Esophagus squamous epithelium (tissue), 5 donors: ENCODE measurements around the gene SBDS. TPM values are rescaled to one million over a fixed set of nuclear protein-coding genes. Genes with fewer than 3 reads are reported as not detected.
A peak's percentile ranks its signal among the peaks of the same experiment; 100 is the strongest.
"Not testable (repeated sequence)": the region's sequence is repeated elsewhere in the genome, so short reads cannot be mapped to it uniquely, and the experiment has no call there.

Experiments used
- DNase-seq: peaks from one replicate; lab custom pipeline; 2025; lab: John Stamatoyannopoulos, UW
- H3K27ac ChIP-seq, 4 donors: fragments of 200-600 bp; sonication (generic); one replicate each; pipeline ENCODE4 v1.5.1; 2016 to 2019; ENCODE audit warnings: mild to moderate bottlenecking in 1 of 4
- H3K27me3 ChIP-seq, 4 donors: fragments of 200-600 bp; sonication (generic); 1 replicate in 3 of 4; 2 replicates in 1 of 4; pipeline versions ENCODE4 v1.5.1 to v1.6.0; 2017 to 2021; ENCODE audit warnings: antibody characterized with exemption in 1 of 4
- H3K36me3 ChIP-seq, 3 donors: fragments of 200-600 bp; sonication (generic); one replicate each; pipeline ENCODE4 v1.5.1; 2016 to 2019
- H3K4me1 ChIP-seq, 3 donors: fragments of 200-600 bp; sonication (generic); one replicate each; pipeline ENCODE4 v1.5.1; 2017 to 2019
- H3K4me3 ChIP-seq, 4 donors: fragments of 200-600 bp; sonication (generic); 1 replicate in 3 of 4; 2 replicates in 1 of 4; pipeline ENCODE4 v1.5.1; 2016 to 2019; ENCODE audit warnings: mild to moderate bottlenecking in 2 of 4, moderate library complexity in 1 of 4
- H3K9me3 ChIP-seq, 3 donors: fragments of 200-600 bp; sonication (generic); one replicate each; pipeline ENCODE4 v1.5.1; 2016 to 2019
- POLR2A ChIP-seq, 4 donors: fragments of 450-650 bp; IDR thresholded peaks; one replicate each; pipeline ENCODE4 v1.6.1; 2017; ENCODE audit warnings: antibody characterized with exemption in 4 of 4, mild to moderate bottlenecking in 4 of 4, moderate library complexity in 3 of 4
- WGBS, 2 donors: methylation state at CpG; one replicate each; pipeline ENCODE4 v1.1.5; 2018; 5-methylcytosine and 5-hydroxymethylcytosine counted together
- intact Hi-C: fragments of 100-400 bp; cut with DNase I; formaldehyde crosslinking; loops from one replicate; pipeline ENCODE4 v1.15.0; 2022
- total RNA-seq, 4 donors: library from RNA; depleted of rRNA; stranded (reverse); fragments of >200 nt; gene quantifications; one replicate each; pipeline ENCODE4 v1.1.0, GENCODE V29; 2016
- TF ChIP-seq, protein P1 (sequence below), 6 experiments: fragments of 450-650 bp in 4 of 6; fragments of 200-600 bp in 2 of 6; sonication (generic) in 2 of 6; IDR thresholded peaks; one replicate each; pipeline ENCODE4 v1.5.1; 2016 to 2019; ENCODE audit warnings: antibody characterized with exemption in 6 of 6, mild to moderate bottlenecking in 4 of 6, moderate library complexity in 4 of 6
- donor health status: DM: yes; HTN: yes; CAD: no.

The SBDS gene
- total RNA-seq, 4 donors from 2014 or later, result 55.8 to 133 (median 98.8) TPM

DNA sequence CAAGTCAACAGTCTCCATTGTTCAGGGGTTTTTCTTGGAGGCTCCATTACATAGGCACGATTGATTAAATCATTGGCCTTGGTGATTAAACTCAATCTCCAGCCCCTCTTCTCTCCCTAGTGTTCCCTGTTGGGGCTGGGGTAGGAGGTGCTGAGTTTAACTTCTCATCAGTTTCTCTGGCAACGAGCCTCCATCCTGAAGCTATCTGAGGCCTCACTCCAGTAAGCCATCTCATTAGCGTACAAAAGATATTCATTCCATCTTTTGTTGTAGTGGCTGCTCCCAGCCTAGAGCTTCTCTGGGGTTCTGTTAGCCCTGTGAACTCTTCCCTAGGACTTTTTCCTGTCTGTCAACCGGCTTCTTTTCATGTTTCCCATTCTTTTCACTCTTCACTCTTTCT is 12.9 kb upstream of the SBDS start:
- TF ChIP-seq POLR2A (IDR thresholded peaks at IDR 0.05), result no peak
- TF ChIP-seq, protein P1, sequence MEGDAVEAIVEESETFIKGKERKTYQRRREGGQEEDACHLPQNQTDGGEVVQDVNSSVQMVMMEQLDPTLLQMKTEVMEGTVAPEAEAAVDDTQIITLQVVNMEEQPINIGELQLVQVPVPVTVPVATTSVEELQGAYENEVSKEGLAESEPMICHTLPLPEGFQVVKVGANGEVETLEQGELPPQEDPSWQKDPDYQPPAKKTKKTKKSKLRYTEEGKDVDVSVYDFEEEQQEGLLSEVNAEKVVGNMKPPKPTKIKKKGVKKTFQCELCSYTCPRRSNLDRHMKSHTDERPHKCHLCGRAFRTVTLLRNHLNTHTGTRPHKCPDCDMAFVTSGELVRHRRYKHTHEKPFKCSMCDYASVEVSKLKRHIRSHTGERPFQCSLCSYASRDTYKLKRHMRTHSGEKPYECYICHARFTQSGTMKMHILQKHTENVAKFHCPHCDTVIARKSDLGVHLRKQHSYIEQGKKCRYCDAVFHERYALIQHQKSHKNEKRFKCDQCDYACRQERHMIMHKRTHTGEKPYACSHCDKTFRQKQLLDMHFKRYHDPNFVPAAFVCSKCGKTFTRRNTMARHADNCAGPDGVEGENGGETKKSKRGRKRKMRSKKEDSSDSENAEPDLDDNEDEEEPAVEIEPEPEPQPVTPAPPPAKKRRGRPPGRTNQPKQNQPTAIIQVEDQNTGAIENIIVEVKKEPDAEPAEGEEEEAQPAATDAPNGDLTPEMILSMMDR (IDR thresholded peaks at IDR 0.05), result no peak
- no peaks in the 10 kb centered on the region for H3K27me3 ChIP-seq
- DNase-seq, result no peak
- H3K9me3 ChIP-seq, result no peaks in the 10 kb centered on the region
- intact Hi-C loops, result no loop called here
- H3K4me1 ChIP-seq, result peaks cover 0 to 8% (median 0%) of the 10 kb centered on the region in 3 donors
- H3K27ac ChIP-seq, result no peak overlapping the region
- H3K4me3 ChIP-seq, result no peak overlapping the region
- peaks cover 0 to 88% (median 8%) of the 10 kb centered on the region in 3 donors for H3K36me3 ChIP-seq
- 87 to 90% methylated on average over 3 to 4 of the region's 4 CpGs for WGBS, 2 donors

DNA sequence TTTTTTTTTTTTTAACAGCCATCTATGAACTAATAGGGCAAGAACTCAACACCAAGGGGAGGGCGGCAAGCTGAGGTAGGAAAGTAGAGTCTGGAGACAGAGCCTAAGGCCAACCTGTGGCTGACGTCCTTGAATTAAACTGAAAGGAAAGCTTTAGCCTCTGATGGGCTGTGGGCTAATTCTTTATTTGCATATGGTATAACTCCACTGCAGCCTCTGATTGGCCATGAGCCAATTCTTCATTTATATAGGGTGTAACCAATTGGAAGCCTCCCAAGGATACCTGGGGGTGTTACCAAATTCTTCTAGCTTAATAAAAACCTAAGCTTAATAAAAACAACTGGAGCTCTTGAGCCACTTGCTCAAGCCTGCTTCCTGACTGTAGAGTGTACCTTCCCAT is 11.6 kb upstream of the SBDS start:
- TF ChIP-seq POLR2A (IDR thresholded peaks at IDR 0.05), result no peak
- TF ChIP-seq, protein P1 (IDR thresholded peaks at IDR 0.05), result no peak
- Histone ChIP-seq H3K27me3 (no peaks in the 10 kb centered on the region), H3K9me3 (no peaks in the 10 kb centered on the region), H3K27ac (no peak overlapping the region), H3K4me1 (peaks cover 0 to 8% (median 0%) of the 10 kb centered on the region in 3 donors), H3K36me3 (peaks cover 0 to 75% (median 6%) of the 10 kb centered on the region in 3 donors), H3K4me3 (no peak overlapping the region)
- no peak for DNase-seq
- intact Hi-C loops, result no loop called here
- 39 to 48% methylated on average over 2 of the region's 2 CpGs for WGBS, 2 donors

DNA sequence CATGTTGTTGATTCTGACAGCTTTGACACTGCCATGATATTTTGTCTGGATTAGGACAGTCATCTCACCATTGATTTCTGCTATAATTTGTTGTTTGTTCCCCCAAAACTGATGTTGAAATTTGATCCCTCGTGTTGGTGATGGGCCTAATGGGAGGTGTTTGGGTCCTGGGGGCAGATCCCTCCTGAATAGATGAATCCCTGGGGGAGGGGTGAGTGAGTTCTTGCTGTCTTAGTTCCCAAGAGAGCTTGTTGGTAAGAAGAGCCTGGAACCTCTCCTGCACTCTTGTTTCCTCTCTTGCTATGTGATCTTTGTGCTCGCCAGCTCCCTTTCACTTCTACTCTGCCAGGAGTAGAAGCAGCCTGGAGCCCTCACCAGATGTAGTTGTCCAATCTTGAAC is 8.8 kb upstream of the SBDS start:
- H3K27me3 ChIP-seq, DNase-seq, H3K9me3 ChIP-seq, H3K4me3 ChIP-seq, intact Hi-C loops, H3K4me1 ChIP-seq, H3K27ac ChIP-seq: not testable (repeated sequence)
- H3K36me3 ChIP-seq, result peaks cover 0 to 70% (median 0%) of the 10 kb centered on the region in 3 donors
- 83 to 92% methylated on average over 1 to 2 of the region's 2 CpGs for WGBS, 2 donors

DNA sequence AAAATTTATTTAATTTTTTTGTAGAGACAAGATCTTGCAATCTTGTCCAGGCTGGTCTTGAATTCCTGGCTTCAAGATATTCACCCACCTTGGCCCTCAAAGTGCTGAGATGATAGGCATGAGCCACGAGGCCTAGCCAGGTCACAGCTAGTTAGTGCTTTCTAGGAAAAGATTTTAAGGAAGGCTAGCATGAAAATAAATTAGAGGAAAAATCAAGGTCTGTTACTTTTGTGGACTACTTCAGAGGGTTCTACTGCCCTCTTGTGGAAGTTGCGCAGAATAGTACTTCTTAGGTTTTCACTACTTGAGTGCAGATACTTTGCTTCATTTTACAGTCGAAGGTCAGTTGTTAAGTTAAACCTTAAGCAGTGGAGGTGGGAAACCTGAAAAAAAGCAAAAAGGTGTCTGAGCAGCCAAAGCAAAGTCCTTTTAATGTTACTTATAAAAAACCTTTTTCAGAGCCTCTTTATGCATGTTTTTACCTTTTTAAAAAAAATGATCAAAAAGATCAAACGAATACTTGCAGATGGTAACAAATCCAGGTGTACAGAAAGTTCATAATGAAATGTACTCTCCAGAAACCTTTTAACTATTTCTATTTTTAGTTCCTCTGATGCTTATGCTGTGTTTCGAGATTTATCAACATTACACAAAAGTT is 5.3 kb upstream of the SBDS start:
- H3K4me3 ChIP-seq, DNase-seq, H3K27me3 ChIP-seq, H3K27ac ChIP-seq, intact Hi-C loops, H3K9me3 ChIP-seq: not testable (repeated sequence)
- TF ChIP-seq, protein P1 (IDR thresholded peaks at IDR 0.05), result peak in 2 of 6 experiments; percentile 28 to 37
- H3K4me1 ChIP-seq, result peaks cover 0 to 11% (median 7%) of the 10 kb centered on the region in 3 donors
- WGBS, 2 donors, result 41 to 56% methylated on average over 3 to 4 of the region's 5 CpGs
- H3K36me3 ChIP-seq, result peaks cover 0 to 46% (median 0%) of the 10 kb centered on the region in 3 donors

DNA sequence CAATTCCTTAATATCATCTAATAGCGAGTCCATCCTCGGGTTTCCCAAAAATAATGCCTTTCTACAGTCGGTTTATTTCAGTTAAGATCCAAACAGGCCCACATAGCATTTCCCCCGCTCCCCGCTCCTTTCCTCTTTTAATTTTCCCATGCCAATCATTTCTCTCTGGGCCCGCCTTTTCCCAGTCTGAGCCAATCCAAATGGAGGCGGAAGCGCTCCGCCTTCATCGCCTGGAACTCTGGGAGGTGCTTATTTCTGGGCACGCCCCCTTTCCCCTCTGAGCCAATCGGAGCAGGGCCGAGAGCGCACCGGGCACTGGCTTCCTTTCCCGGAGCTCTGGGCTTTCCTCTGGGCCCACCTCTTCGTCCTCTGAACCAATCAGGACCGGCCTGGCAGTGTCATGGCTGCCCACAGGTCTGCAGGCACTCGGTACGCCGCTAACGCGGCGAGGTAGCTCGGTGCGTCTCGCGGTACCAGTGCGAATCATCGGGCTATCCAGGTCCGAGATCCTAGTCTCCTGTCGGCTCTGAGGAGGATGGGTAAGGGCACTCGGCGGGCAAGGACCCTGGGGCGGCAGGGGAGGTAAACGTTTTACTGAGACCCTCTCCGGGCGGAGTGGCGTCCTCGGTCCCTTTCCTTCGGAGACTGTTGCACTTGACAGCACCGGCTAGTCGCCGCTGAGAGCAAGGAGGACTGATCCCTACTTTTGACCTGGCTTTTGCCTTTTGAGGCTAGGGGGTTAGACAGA is 1.2 kb upstream of the SBDS start, which contains the start of gene TYW1:
Gene TYW1 (plus strand): TSS at position 390 of the 748 bp plus-strand sequence. CDS start 146 bp downstream, at position 536.
- intact Hi-C loops, H3K9me3 ChIP-seq, H3K27me3 ChIP-seq: not testable (repeated sequence)
- H3K4me3 ChIP-seq, result peak within 1 kb of the TSS; percentile 88 to 91 (median 90)
- TF ChIP-seq POLR2A (IDR thresholded peaks at IDR 0.05), result peak in 2 of 4 donors; percentile 57 to 68
- H3K36me3 ChIP-seq, result peaks cover 8 to 51% (median 16%) of the 10 kb centered on the region in 3 donors
- peaks cover 0 to 39% (median 16%) of the 10 kb centered on the region in 3 donors for H3K4me1 ChIP-seq
- whole genome bisulfite sequencing, 2 donors, result 0% methylated on average over 19 of the region's 44 CpGs
- peak within 1 kb of the TSS; percentile 81 to 100 (median 95) for H3K27ac ChIP-seq
- peak; percentile 91 for DNase-seq

DNA sequence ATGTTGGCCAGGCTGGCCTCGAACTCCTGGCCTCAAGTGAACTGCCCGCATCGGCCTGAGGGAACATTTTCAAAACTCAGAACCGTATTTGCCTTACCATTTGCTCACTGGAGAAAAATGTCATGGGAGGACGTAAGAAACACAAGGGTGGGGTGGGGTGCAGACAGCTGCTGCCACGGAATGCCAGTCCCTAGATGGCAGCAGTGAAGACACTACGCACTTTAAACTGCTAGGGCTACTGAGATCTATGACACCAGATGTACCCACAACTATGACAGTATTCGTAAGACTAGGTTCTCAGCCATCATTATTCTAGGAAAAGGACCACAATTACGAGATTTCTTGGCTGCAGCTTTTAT is 716 bp downstream of the SBDS start:
- Histone ChIP-seq H3K4me1 (peaks cover 0 to 41% (median 16%) of the 10 kb centered on the region in 3 donors), H3K4me3 (peak overlapping the region; percentile 88 to 91 (median 90)), H3K36me3 (peaks cover 11 to 54% (median 29%) of the 10 kb centered on the region in 3 donors), H3K27ac (peak overlapping the region; percentile 99 to 100 (median 100))
- WGBS, 2 donors, result 0 to 4% methylated on average over 4 of the region's 9 CpGs
- H3K27me3 ChIP-seq, intact Hi-C loops, H3K9me3 ChIP-seq: not testable (repeated sequence)
- peak in 3 of 4 donors; percentile 49 to 56 (median 53) for TF ChIP-seq POLR2A (IDR thresholded peaks at IDR 0.05)
- TF ChIP-seq, protein P1 (IDR thresholded peaks at IDR 0.05), result peak in 2 of 6 experiments; percentile 35 to 37
- DNase-seq, result peak; percentile 7

DNA sequence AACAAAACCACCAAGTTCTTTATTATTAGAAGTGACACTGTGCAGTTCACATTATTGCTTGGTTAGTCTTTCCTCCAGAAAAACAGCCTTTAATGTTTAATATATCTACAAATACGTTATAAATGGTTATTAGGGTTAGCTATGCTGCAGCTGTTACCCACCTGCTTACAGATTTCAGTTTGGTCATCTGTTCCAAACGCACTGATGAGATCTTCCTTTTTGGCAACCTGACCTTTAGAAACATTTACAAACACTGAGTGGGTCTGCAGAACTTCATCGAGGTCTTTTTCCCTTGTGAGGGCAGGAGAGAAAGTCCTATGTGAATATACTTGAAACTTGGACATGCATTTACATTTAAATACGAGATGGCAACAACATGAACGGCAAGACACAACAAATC is 1.3 kb downstream of the SBDS start:
- Histone ChIP-seq H3K4me3 (peak overlapping the region; percentile 88 to 91 (median 90)), H3K27ac (peak overlapping the region; percentile 99 to 100 (median 100)), H3K36me3 (peaks cover 11 to 53% (median 33%) of the 10 kb centered on the region in 3 donors), H3K4me1 (peaks cover 0 to 41% (median 16%) of the 10 kb centered on the region in 3 donors)
- H3K27me3 ChIP-seq, intact Hi-C loops, DNase-seq, H3K9me3 ChIP-seq: not testable (repeated sequence)
- WGBS, 2 donors, result 38 to 47% methylated on average over 3 to 5 of the region's 5 CpGs

DNA sequence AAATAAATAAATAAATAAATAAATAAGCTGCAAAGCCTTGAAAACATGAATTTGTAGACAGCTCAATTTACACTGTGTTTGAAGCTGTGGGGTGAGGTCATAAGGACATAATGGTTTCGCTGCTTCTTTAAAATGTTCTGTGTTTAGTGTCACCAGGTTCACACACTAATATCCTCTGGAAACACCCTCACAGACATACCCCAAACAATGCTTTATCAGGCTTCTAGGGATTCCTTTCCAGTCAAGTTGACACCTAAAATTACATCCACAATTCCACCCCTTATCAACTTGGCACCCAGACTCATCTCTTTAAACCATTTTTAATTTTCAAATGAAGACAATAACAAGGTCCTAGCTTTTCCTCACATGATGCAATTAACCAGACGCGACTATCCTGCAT is 5.8 kb downstream of the SBDS start:
- DNase-seq, H3K4me3 ChIP-seq, intact Hi-C loops, H3K27ac ChIP-seq, H3K27me3 ChIP-seq, H3K9me3 ChIP-seq: not testable (repeated sequence)
- H3K36me3 ChIP-seq, result peaks cover 11 to 75% (median 41%) of the 10 kb centered on the region in 3 donors
- H3K4me1 ChIP-seq, result peaks cover 0 to 29% (median 9%) of the 10 kb centered on the region in 3 donors
- 95 to 100% methylated on average over 1 of the region's 3 CpGs for WGBS, 2 donors
